HS-5 (cell line): ENCODE measurements around the gene FCRLB.
A peak's percentile ranks its signal among the peaks of the same experiment; 100 is the strongest.
"Not testable (repeated sequence)": the region's sequence is repeated elsewhere in the genome, so short reads cannot be mapped to it uniquely, and the experiment has no call there.

ENCODE experiments used
- DNase-seq: peaks from one replicate; pipeline ENCODE4 v3.0.0-alpha.2; 2012; ENCODE audit warnings: low read depth

FCRLB gene, protein sequence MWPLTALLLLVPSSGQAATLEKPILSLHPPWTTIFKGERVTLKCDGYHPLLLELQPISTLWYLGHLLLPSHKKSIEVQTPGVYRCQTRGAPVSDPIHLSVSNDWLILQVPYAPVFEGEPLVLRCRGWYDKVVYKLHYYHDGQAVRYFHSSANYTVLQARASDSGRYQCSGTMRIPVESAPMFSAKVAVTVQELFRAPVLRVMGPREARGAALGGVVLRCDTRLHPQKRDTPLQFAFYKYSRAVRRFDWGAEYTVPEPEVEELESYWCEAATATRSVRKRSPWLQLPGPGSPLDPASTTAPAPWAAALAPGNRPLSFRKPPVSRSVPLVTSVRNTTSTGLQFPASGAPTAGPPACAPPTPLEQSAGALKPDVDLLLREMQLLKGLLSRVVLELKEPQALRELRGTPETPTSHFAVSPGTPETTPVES

DNA sequence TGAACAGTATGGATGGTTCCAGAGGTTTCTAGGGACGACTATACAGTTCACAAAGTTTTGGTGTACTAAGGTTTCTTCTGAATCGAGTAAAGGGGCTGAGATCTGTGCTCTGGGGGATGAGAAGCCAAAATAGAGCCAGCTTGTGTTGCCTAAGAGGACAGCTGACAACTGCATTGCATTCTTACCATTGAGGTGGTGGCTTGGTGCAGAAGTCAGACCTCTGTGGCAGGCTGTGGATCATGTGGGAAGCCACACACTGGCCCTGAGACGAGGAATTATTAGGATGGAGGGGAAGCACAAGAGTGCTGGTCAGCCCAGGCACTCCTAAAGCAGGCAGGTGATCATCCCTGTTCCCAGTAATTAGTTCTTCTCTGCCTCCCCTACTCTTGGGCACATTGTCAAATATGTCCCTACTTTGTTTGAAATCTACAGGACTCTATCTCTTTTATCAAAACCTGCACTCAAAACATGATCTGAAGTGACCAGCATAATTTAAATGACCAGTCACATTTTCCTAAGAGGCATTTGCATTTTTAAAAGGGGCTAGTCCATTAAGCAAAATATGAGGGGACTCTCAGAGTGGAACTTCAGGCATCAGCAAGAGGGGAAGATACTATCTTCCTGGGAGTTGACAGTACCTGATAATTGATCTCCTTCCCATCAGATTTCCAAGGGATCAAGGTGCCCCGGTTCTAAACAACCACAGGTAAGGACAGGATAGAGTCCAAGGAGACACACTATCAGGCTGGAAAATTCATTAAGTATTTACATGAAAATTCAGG, at the start of gene FCRLB:
Gene FCRLB (plus strand): TSS at position 589 of the 782 bp plus-strand sequence. CDS start 1,129 bp downstream, outside the sequence.
- DNase-seq, result no peak

DNA sequence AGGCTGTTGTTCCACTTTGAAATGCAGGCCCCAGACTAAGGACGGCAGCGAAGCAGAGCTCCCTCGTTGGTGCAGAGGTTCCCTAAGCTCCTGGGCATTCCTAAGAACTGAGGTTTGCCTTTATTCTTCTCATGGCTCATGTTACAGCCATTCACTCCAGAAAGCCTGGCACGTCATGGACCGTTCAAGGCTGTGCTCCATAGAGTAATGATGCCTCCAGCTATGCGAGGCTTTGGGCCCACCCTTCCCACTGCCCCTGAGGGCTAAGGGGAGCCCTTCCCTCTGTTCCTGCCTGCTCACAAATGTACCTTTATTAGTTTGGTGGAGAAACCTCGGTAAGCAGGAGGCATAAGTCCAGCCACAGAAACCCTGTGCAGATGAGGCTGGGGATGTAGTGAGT, 47.9 kb upstream of the FCRLB start:
- not testable (repeated sequence) for DNase-seq

- not testable (repeated sequence) for DNase-seq
These were observed 46.9 kb upstream of the FCRLB start for GRCh38 chr1:161674447-161674846.

DNA sequence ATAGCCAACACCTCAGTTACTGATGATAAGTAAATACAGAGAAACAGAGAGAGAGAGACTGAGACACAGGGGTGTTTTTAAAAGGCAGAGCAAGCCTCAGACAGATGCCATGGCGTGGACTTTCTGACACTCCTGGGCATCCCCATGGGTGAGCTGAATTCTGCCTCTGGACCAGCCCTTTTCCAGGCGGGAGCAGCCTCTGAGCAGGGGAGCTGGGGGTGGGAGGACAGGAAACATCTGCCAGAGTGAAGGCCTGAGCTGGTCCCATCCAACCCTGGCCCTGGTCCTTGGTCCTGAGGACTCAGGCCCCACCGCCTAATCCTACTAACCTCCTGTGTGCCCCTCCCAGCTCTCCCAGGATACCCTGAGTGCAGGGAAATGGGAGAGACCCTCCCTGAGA, 46.4 kb upstream of the FCRLB start:
- not testable (repeated sequence) for DNase-seq

DNA sequence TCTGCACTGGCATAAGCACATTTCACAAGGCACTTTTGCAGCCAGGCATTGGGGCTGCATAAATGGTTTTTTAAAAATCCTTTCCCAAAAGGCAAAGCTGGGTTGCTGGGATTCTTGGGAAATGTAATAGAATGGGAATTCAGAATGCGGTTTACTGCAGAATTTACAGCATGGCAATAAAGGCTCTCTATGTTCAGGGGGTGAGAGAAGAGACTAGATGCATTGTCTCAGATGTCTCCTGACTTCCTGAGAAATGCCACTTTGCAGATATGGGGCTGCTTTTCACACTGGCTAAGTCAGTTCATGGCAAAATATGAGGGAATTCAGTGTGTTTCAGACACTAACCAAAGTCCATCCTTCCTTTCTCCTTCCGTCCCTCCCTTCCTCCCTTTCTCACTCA, 44.9 kb upstream of the FCRLB start:
- no peak for DNase-seq

GRCh38 chr1:161676958-161677689, 44.2 kb upstream of the FCRLB start:
- no peak for DNase-seq

DNA sequence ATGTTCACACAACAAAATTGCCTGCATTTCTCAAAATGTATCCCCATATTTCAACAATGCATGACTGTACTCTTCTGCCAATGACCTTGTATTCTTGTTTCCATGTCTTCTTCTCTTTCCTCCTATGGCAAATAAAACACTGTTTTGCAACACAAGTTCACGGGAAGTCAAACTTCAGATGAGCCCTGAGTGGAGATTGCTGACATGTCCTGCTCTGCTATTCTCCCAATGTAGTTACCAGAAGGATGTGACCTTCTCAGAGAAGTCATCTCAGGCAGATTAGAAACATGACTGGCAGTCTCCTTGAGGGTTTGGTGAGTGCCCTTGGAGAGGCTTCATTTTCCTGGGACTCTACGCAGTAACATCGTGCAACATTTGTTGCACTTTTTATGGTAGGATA, 42.8 kb upstream of the FCRLB start:
- no peak for DNase-seq

DNA sequence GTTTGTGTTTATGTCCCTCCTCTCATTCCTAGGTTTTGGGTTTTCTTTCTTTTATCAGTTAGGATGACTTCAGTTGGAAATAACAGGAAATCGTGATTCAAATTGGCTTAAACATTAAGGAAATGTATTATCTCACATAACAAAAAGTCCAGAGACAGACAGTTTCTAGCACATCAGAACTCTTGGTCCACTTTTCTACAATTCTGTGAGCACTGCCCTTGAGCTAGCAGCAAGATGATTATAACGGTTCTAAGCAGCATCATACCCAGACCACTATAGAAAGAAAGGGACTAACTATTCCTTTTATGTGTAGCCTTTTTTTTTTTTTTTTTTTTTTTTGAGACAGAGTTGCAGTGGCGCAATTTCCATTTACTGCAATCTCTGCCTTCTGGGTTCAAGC, 39.5 kb upstream of the FCRLB start:
- no peak for DNase-seq

DNA sequence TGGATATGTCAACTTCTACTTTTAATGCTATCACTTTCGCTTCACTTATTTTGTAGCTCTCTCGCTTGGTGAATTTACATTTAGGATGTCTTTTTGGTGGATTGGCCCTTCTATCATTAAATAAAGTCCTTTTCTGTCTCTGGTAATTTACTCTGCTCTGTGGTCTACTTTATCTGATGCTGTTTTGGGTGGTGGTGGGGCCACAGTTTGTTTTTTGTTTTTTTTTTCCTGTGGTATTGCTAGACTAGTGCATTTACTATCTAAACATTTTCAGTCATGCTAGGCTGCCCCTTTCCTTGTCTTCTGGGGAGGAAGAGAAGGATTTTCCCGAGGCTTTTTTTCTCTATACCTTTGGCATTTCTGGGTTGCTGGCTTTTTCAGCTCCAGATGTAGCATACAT, 32.4 kb upstream of the FCRLB start:
- DNase-seq, result no peak

DNA sequence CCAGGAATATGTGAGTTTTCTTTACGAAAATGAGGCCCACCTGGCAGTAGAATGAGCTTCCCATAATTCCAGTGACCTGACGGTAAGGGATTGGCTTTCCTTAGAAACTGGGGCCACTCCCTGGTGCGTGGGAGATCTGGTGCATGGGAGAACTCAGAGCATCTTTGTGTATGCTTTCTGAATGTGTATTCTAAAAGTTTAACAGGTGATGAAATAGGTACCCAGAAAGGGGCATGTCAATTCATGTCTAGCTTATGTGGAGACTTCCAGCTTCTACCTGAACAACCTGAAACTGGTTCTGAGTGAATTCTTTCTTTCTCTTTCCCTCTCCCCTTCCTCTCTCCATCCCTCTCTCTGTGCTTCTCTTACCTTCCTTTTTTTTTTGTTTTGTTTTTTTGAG, 29.5 kb upstream of the FCRLB start:
- no peak for DNase-seq

DNA sequence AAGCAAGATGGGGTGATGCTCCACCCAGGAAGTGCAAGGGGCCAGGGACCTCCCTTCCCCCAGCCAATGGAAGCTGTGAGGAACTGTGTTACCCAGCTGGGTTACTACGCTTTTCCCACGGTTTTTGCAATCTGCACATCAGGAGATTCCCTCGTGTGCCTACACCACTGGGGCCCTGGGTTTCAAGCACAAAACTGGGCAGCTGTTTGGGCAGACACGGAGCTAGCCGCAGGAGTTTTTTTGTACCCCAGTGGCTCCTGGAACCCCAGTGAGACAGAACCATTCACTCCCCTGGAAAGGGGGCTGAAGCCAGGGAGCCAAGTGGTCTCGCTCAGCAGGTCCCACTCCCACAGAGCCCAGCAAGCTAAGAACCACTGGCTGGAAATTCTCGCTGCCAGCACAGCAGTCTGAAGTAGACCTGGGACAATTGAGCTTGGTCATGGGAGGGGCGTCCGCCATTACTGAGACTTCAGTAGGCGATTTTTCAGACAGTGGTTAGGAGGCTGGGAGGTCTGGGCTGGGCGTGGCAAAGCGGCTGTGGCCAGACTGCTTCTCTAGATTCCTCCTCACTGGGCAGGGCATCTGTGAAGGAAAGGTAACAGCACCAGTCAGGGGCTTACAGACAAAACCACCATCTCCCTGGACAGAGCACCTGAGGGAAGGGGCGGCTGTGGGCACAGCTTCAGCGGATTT, 28.2 kb upstream of the FCRLB start:
- DNase-seq, result not testable (repeated sequence)

DNA sequence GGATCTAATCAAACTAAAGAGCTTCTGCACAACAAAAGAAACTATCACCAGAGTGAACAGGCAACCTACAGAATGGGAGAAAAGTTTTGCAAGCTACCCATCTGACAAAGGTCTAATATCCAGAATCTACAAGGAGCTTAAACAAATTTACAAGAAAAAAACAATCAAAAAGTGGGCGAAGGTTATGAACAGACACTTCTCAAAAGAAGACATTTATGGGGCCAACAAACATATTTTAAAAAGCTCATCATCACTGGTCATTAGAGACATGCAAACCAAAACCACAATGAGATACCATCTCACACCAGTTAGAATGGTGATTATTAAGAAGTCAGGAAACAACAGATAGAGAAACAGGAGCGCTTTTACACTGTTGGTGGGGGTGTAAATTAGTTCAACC, 23.0 kb upstream of the FCRLB start:
- DNase-seq, result not testable (repeated sequence)

DNA sequence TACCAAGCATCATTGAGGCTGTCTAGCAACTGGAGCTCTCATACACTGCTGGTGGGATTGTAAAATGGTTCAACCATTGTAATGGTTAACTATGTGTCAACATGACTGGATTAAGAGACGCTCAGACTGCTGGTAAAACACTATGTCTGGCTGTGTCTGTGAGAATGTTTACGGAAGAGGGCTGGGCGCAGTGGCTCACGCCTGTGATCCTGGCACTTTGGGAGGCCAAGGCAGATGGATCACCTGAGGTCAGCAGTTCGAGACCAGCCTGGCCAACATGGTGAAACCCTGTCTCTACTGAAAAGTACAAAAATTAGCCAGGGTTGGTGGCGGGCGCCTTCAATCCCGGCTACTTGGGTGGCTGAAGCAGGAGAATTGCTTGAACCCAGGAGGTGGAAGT, 19.1 kb upstream of the FCRLB start:
- no peak for DNase-seq

DNA sequence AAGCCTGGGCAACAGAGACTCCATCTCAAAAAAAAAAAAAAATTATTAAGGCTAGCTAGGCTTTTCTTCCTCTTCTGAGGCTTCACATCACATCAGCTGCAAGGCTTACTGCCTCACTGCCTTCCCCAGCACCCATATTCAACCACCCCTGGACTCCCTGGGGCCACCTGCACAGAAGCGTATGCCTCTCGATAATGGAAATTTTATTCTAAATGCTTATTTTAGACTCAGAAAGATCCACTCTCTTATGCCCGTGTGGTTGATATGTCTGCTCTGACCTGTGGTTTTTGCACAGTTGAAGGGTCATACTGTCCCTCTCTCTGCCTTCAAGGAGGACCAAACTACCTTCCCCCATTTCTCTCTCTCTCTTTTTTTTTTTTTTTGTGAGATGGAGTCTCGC, 15.8 kb upstream of the FCRLB start:
- DNase-seq, result no peak

DNA sequence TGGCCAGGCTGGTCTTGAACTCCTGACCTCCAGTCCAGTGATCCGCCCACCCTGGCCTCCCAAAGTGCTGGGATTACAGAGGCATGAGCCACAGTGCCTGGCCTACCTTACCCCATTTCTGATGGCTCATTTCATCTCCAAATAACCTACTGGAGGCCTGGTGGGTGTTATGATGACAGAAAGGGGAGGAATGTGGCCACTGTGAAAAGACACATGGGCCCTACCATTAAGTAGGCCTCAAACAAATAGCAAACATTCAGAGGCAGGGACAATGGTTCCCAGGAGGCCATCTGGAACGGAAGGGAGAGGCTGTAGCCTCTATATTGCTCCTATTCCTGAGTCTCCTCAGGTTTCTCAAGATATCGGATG, 15.2 kb upstream of the FCRLB start:
- DNase-seq, result no peak

- DNase-seq, result peak; percentile 93
These were observed 14.6 kb upstream of the FCRLB start, which contains the start of gene FCRLA for GRCh38 chr1:161706482-161707347. FCRLA (plus strand) TSS chr1:161707229; CDS start chr1:161707265, 36 bp downstream.

GRCh38 chr1:161707503-161707902, 13.8 kb upstream of the FCRLB start:
- no peak for DNase-seq

DNA sequence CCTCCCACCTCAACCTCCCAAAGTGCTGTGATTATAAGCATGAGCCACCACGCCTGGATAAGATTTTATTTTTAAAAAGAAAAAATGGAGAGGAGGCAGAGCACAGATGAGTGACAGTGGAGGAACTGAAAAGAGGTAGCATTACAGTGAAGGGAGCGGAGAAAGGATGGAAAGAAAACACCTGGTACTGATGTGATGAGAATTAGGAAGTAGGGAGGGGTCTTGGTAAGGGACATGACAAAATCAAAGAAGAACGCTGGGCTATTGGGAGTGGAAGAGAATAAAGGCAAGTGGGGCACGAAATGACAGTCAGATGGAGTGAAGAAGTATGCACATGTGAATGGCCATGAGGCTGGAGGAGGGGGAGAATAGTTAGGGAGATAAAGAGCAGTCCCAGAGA, 12.0 kb upstream of the FCRLB start:
- no peak for DNase-seq

- DNase-seq, result no peak
These were observed 10.8 kb upstream of the FCRLB start for GRCh38 chr1:161710560-161710959.

DNA sequence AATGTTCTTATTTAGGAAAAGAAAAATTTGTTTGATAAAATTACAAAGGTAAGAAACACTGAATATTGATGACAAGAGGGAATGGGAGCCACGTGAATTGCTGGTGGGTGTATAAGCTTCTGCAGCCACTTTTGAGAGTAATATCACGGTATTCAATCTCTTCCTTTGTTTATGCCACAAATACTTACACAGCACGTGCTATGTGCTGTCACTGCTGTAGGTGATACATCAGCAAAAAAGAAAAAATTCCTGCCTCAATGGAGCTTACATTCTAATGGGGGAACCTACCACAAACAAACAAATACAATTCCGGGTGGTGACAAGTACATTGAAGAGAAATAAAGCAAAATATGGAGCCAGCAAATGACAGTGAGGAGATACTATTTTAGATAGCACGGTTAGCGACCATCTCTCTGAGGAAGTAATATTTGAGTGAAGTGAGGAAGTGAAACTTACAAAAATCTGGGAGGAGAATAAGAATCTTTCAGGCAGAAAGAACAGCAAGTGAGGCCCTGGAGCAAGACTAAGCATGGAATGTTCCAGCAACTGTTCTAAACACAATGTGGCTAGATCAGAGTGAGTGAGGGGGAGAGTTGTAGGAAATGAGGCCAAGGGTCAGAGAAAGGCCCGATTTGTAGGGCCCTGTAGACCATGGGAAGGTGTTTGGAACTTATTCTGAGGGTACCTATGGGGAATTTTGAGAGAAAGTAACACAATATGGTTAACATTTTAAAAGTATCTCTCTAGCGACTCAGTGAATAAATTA, 2.6 kb upstream of the FCRLB start:
- no peak for DNase-seq
